Rectal smooth muscle tissue (tissue), 1 donor: ENCODE measurements around the gene OR5D13.

Source experiments
- H3K27ac ChIP-seq: one replicate; pipeline ENCODE4 v1.7.0; 2013; ENCODE audit warnings: low read depth, low read length, inconsistent platforms
- H3K27me3 ChIP-seq: one replicate; pipeline ENCODE4 v1.7.0; 2013; ENCODE audit warnings: low read length; ENCODE audit not compliant: control insufficient read depth, insufficient read depth
- H3K36me3 ChIP-seq: one replicate; pipeline ENCODE4 v1.7.0; 2013; ENCODE audit warnings: low read length; ENCODE audit not compliant: control insufficient read depth, insufficient read depth
- H3K4me1 ChIP-seq: one replicate; pipeline ENCODE4 v1.7.0; 2013; ENCODE audit warnings: low read length; ENCODE audit not compliant: control insufficient read depth, insufficient read depth
- H3K4me3 ChIP-seq: one replicate; pipeline ENCODE4 v1.7.0; 2013; ENCODE audit warnings: low read length
- H3K9ac ChIP-seq: one replicate; pipeline ENCODE4 v1.7.0; 2013; ENCODE audit warnings: low read length

Gene OR5D13, protein sequence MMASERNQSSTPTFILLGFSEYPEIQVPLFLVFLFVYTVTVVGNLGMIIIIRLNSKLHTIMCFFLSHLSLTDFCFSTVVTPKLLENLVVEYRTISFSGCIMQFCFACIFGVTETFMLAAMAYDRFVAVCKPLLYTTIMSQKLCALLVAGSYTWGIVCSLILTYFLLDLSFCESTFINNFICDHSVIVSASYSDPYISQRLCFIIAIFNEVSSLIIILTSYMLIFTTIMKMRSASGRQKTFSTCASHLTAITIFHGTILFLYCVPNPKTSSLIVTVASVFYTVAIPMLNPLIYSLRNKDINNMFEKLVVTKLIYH

DNA sequence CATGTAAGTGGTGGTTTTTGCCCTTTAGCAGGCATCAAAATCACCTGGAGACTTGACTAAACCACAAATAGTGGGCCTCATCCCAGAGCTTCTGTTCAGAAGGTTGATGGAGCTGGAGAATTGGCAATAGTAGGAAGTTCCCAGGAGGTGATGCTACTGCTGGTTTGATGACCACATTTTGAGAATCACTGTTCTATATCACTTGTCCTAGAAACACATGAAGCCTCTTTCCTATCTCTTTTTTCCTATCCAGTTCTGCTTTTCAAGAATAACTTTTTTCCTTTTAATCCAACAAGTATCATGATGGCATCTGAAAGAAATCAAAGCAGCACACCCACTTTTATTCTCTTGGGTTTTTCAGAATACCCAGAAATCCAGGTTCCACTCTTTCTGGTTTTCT lies at the start of gene OR5D13:
Gene OR5D13 (plus strand): TSS at position 301 of the 400 bp plus-strand sequence. CDS start 0 bp downstream, at position 301.
- H3K9ac ChIP-seq = no peak within 1 kb of the TSS
- no peaks in the 10 kb centered on the region for H3K27me3 ChIP-seq
- H3K4me3 ChIP-seq = no peak within 1 kb of the TSS
- H3K27ac ChIP-seq = no peak within 1 kb of the TSS
- H3K4me1 ChIP-seq = no peaks in the 10 kb centered on the region
- no peaks in the 10 kb centered on the region for H3K36me3 ChIP-seq

DNA sequence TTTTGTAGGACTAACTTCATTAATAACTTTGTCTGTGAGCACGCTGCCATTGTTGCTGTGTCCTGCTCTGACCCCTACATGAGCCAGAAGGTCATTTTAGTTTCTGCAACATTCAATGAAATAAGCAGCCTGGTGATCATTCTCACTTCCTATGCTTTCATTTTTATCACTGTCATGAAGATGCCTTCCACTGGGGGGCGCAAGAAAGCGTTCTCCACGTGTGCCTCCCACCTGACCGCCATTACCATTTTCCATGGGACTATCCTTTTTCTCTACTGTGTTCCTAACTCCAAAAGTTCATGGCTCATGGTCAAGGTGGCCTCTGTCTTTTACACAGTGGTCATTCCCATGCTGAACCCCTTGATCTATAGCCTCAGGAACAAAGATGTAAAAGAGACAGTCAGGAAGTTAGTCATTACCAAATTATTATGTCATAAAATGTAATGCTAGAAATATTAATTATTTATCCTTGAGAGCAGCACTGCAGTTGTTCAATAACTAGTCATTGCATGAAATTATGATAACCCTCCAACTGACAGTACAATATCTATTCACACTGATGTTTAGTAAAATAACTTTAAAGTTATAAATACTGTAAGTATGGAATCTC lies 46.4 kb upstream of the OR5D13 start:
- Histone ChIP-seq H3K4me1 (no peaks in the 10 kb centered on the region), H3K36me3 (no peaks in the 10 kb centered on the region), H3K4me3 (no peak overlapping the region)

DNA sequence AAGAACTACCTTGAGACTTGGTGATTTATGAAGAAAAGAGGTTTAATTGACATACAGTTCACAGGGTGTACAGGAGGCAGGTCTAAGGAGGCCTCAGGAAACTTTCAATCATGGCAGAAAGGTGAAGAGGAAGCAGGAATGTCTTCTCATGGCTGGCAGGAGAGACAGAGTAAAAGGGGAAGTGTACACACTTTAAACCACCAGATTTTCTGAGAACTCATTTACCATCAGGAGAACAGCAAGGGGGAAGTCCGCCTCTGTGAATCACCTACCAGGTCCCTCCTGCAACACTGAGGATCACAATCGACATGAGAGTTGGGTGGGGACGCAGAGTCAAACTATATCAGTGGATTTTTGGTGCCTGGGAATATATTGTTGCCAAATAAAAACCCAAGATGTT lies 40.3 kb upstream of the OR5D13 start:
- H3K27ac ChIP-seq = no peak overlapping the region
- no peak overlapping the region for H3K9ac ChIP-seq
- H3K4me3 ChIP-seq = no peak overlapping the region
- no peaks in the 10 kb centered on the region for H3K27me3 ChIP-seq
- H3K36me3 ChIP-seq = no peaks in the 10 kb centered on the region
- no peaks in the 10 kb centered on the region for H3K4me1 ChIP-seq

More for the DNA sequence above, 46.4 kb upstream of the OR5D13 start:
- no peaks in the 10 kb centered on the region for H3K27me3 ChIP-seq
- no peak overlapping the region for H3K9ac ChIP-seq
- no peak overlapping the region for H3K27ac ChIP-seq

DNA sequence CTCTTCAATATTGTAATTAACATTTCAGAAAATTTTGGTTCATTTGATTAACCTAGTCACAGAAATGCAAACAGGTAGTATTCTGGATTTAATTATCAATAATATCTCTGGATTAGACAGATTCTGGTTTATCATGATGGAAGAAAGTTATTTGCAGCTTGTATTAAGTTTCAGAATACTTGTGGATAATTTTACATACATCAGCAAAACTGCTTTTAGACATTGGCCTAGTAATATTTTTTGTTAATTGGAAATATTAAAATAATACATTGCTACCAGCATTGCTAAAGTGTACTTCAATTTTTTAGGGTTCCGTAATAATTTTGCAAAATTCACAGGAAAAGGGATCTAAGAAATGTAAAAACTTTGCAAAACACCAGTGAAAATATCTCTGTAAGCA lies 18.4 kb downstream of the OR5D13 start:
- H3K27me3 ChIP-seq = no peaks in the 10 kb centered on the region
- no peak overlapping the region for H3K9ac ChIP-seq
- H3K4me1 ChIP-seq = no peaks in the 10 kb centered on the region
- no peaks in the 10 kb centered on the region for H3K36me3 ChIP-seq
- H3K4me3 ChIP-seq = no peak overlapping the region
- no peak overlapping the region for H3K27ac ChIP-seq

DNA sequence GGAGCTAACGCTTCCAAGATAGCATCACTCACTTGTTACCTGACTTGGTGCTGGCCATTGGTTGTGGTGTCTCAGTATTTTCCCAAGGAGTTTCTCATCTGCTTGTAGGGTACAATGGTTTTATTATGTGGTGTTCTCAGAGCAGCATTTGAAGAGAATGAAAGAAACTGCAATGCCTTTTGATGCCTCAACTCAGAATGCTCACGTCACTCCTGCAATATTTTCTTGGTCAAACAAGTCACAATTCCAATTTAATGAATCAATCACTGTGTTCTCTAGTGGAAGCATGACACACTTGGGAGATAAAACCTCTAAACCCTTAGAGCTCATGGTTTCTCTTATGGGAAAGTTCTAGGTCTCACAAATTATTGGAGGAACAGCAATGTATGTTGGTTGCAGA lies 20.1 kb downstream of the OR5D13 start:
- Histone ChIP-seq H3K27me3 (no peaks in the 10 kb centered on the region), H3K4me1 (no peaks in the 10 kb centered on the region), H3K9ac (no peak overlapping the region), H3K27ac (no peak overlapping the region), H3K4me3 (no peak overlapping the region), H3K36me3 (no peaks in the 10 kb centered on the region)

DNA sequence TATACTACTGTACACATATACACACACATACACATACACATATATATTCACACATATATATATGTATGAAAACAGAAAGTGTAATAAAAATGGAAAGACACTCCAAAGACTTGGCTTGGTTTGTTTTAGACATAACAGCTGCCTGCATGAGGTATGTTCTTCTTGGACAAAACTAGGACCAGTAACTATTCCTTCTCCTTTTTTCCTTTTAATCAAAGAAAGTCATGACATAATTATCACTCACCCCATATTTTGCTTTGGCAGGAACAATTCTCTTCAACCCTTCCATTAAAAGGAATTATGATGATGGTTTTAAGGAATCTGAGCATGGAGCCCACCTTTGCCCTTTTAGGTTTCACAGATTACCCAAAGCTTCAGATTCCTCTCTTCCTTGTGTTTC lies 22.0 kb downstream of the OR5D13 start, which contains the start of gene OR5D14:
Gene OR5D14 (plus strand): TSS at position 301 of the 400 bp plus-strand sequence. CDS start 0 bp downstream, at position 301.
- Histone ChIP-seq H3K27ac (no peak within 1 kb of the TSS), H3K4me1 (no peaks in the 10 kb centered on the region), H3K36me3 (no peaks in the 10 kb centered on the region), H3K4me3 (no peak within 1 kb of the TSS), H3K27me3 (no peaks in the 10 kb centered on the region), H3K9ac (no peak within 1 kb of the TSS)

DNA sequence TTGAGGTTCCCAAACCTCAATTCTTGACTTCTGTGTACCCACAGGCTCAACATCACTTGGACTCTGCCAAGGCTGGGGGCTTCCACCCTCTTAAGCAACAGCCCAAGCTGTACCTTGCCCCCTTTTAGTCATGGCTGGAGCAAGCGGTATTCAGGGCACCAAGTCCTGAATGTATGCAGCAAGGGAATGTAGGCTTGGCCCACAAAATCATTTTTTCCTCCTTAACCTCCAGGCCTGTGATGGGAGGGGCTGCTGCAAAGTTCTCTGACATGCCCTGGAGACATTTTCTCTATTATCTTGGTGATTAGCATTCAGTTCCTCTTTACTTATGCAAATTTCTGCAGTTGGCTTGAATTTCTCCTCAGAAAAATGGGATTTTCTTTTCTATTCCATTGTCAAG lies 33.0 kb downstream of the OR5D13 start:
- no peaks in the 10 kb centered on the region for H3K27me3 ChIP-seq
- H3K27ac ChIP-seq = no peak overlapping the region
- H3K4me3 ChIP-seq = no peak overlapping the region
- H3K9ac ChIP-seq = no peak overlapping the region
- no peaks in the 10 kb centered on the region for H3K4me1 ChIP-seq
- H3K36me3 ChIP-seq = no peaks in the 10 kb centered on the region

DNA sequence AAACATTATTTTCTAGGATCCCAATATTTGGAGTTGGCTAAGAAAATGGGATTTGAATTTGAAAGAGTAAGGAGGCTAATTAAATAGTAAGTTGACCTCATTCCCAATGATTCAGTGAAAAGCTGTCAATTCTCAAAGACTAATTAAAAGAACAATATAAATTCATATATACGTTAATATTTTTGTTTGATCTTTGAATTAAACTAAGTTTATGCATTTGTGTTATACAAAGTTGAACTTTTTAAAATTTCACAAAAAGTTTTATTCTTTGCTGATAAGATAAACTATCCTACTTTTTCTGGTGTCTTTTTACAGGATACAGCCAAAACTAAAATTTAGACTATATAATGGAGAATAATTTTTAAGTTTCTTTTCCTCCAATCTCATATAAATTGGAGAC lies 37.8 kb downstream of the OR5D13 start, which contains the start of gene OR5L1:
Gene OR5L1 (plus strand): TSS at position 301 of the 400 bp plus-strand sequence. CDS start 100 bp downstream, outside the sequence.
- H3K4me1 ChIP-seq = no peaks in the 10 kb centered on the region
- H3K36me3 ChIP-seq = no peaks in the 10 kb centered on the region
- H3K27ac ChIP-seq = no peak within 1 kb of the TSS
- no peaks in the 10 kb centered on the region for H3K27me3 ChIP-seq
- no peak within 1 kb of the TSS for H3K9ac ChIP-seq
- no peak within 1 kb of the TSS for H3K4me3 ChIP-seq

DNA sequence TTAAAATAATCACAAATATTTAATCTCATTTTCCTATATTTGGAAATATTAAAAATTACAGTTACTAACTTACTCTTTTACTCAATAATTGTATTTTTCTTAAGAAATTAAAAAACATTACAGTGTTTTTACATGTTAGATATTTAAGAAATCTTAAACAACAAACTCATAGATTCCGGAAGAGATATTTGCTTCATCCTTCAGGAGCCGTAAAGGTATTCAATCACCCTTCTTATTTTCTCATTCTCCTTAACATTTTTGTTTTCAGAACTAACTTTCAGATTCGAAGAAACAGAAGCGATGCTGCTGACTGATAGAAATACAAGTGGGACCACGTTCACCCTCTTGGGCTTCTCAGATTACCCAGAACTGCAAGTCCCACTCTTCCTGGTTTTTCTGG lies 46.1 kb downstream of the OR5D13 start, which contains the start of gene OR5D18:
Gene OR5D18 (plus strand): TSS at position 301 of the 400 bp plus-strand sequence. CDS start 0 bp downstream, at position 301.
- H3K27me3 ChIP-seq = no peaks in the 10 kb centered on the region
- H3K36me3 ChIP-seq = no peaks in the 10 kb centered on the region
- H3K4me3 ChIP-seq = no peak within 1 kb of the TSS
- H3K9ac ChIP-seq = no peak within 1 kb of the TSS
- H3K4me1 ChIP-seq = no peaks in the 10 kb centered on the region
- H3K27ac ChIP-seq = no peak within 1 kb of the TSS
